Neural progenitor cell (in vitro differentiated cells): ENCODE results near the gene PGC. TPM values are rescaled to one million over a fixed set of nuclear protein-coding genes. Genes with fewer than 3 reads are reported as not detected.

Source experiments
- DNase-seq: peaks from one replicate; pipeline ENCODE4 v3.0.0-alpha.2; 2016; ENCODE audit warnings: low spot score
- H2AFZ ChIP-seq: fragments of 200-600 bp; sonication (generic); replicated peaks from 2 replicates; pipeline ENCODE4 v1.6.1; 2016; ENCODE audit warnings: antibody characterized with exemption
- H3F3A ChIP-seq: fragments of 200-600 bp; sonication (generic); 2 replicates; pipeline ENCODE4 v1.6.1; 2016; ENCODE audit warnings: antibody characterized with exemption, low read depth
- H3K27ac ChIP-seq: fragments of 200-600 bp; sonication (generic); 2 replicates; pipeline ENCODE4 v1.5.1; 2016; ENCODE audit warnings: mild to moderate bottlenecking
- H3K27me3 ChIP-seq: fragments of 200-600 bp; sonication (generic); 2 replicates; pipeline ENCODE4 v1.6.1; 2016; ENCODE audit warnings: mild to moderate bottlenecking, moderate library complexity
- H3K36me3 ChIP-seq: fragments of 200-600 bp; sonication (generic); 2 replicates; pipeline ENCODE4 v1.5.1; 2016
- H3K4me1 ChIP-seq: fragments of 200-600 bp; sonication (generic); 2 replicates; pipeline ENCODE4 v1.6.1; 2016; ENCODE audit warnings: mixed run types
- H3K4me2 ChIP-seq: fragments of 200-600 bp; sonication (generic); 2 replicates; pipeline ENCODE4 v1.6.1; 2016
- H3K4me3 ChIP-seq: fragments of 200-600 bp; sonication (generic); 2 replicates; pipeline ENCODE4 v1.5.1; 2016
- H3K79me2 ChIP-seq: fragments of 200-600 bp; sonication (generic); 2 replicates; pipeline ENCODE4 v1.6.1; 2016; ENCODE audit warnings: low read depth
- H3K9ac ChIP-seq: fragments of 200-600 bp; sonication (generic); 2 replicates; pipeline ENCODE4 v1.6.1; 2016
- H3K9me3 ChIP-seq: fragments of 200-600 bp; sonication (generic); 2 replicates; pipeline ENCODE4 v1.5.1; 2016; ENCODE audit warnings: low read depth
- H4K20me1 ChIP-seq: fragments of 200-600 bp; sonication (generic); 2 replicates; pipeline ENCODE4 v1.6.1; 2016; ENCODE audit warnings: low read depth
- H3K27ac Mint-ChIP-seq: 3 replicates; pipeline ENCODE4 v1.8.0; 2021; ENCODE audit warnings: mixed read lengths
- H3K27me3 Mint-ChIP-seq: 2 replicates; pipeline ENCODE4 v1.8.0; 2022; ENCODE audit warnings: low read depth, mild to moderate bottlenecking, inconsistent platforms, moderate library complexity, mixed read lengths; ENCODE audit not compliant: insufficient read depth
- H3K36me3 Mint-ChIP-seq: 3 replicates; pipeline ENCODE4 v1.8.0; 2021; ENCODE audit warnings: mixed read lengths
- H3K4me1 Mint-ChIP-seq: 3 replicates; pipeline ENCODE4 v1.8.0; 2021; ENCODE audit warnings: mixed read lengths
- H3K4me3 Mint-ChIP-seq: 3 replicates; pipeline ENCODE4 v1.8.0; 2021; ENCODE audit warnings: mild to moderate bottlenecking, moderate library complexity, mixed read lengths
- H3K9me3 Mint-ChIP-seq: 3 replicates; pipeline ENCODE4 v1.8.0; 2020; ENCODE audit warnings: mixed read lengths
- CTCF ChIP-seq: fragments of 200-600 bp; sonication (generic); IDR thresholded peaks from 2 replicates; pipeline ENCODE4 v1.5.1; 2017; ENCODE audit warnings: antibody characterized with exemption, mild to moderate bottlenecking
- EZH2 ChIP-seq: fragments of 200-600 bp; sonication (generic); IDR thresholded peaks from 2 replicates; pipeline ENCODE4 v1.6.1; 2017; ENCODE audit warnings: antibody characterized with exemption, mild to moderate bottlenecking, moderate library complexity
- EZH2phosphoT487 ChIP-seq: fragments of 200-600 bp; sonication (generic); IDR thresholded peaks from 2 replicates; pipeline ENCODE4 v1.6.1; 2017; ENCODE audit warnings: antibody characterized with exemption
- total RNA-seq: library from RNA; depleted of rRNA; stranded (reverse); fragments of >200 nt; gene quantifications from 2 replicates; pipeline ENCODE4 v1.2.3, GENCODE V29; 2015; ENCODE audit warnings: low replicate concordance

Gene PGC
- total RNA-seq, 1 donor from 2014 or later: not detected

GRCh38 chr6:41750374-41750773 lies 3.2 kb upstream of the PGC start:
- no peaks in the 10 kb centered on the region for H3K36me3 Mint-ChIP-seq
- H3K27me3 Mint-ChIP-seq: no peaks in the 10 kb centered on the region
- Histone ChIP-seq H3K79me2 (no peaks in the 10 kb centered on the region), H4K20me1 (no peaks in the 10 kb centered on the region), H2AFZ (no peak overlapping the region), H3K9me3 (no peaks in the 10 kb centered on the region), H3K4me1 (no peaks in the 10 kb centered on the region), H3K27ac (no peak overlapping the region), H3K9ac (no peak overlapping the region), H3F3A (no peaks in the 10 kb centered on the region), H3K27me3 (no peaks in the 10 kb centered on the region), H3K4me3 (no peak overlapping the region), H3K4me2 (no peak overlapping the region), H3K36me3 (no peaks in the 10 kb centered on the region)
- no peaks in the 10 kb centered on the region for H3K4me1 Mint-ChIP-seq
- no peak overlapping the region for H3K4me3 Mint-ChIP-seq
- no peak overlapping the region for H3K27ac Mint-ChIP-seq
- TF ChIP-seq EZH2 (no peak), CTCF (no peak), EZH2phosphoT487 (no peak)
- no peak for DNase-seq
- H3K9me3 Mint-ChIP-seq: no peaks in the 10 kb centered on the region

GRCh38 chr6:41748542-41748941 lies 1.3 kb upstream of the PGC start:
- no peaks in the 10 kb centered on the region for H3F3A ChIP-seq
- H3K79me2 ChIP-seq: no peaks in the 10 kb centered on the region
- H3K27ac ChIP-seq: no peak overlapping the region
- H3K4me1 ChIP-seq: no peaks in the 10 kb centered on the region
- no peak for DNase-seq
- H4K20me1 ChIP-seq: no peaks in the 10 kb centered on the region
- no peaks in the 10 kb centered on the region for H3K4me1 Mint-ChIP-seq
- peaks cover 2% of the 10 kb centered on the region for H3K27me3 Mint-ChIP-seq
- H2AFZ ChIP-seq: no peak overlapping the region
- no peaks in the 10 kb centered on the region for H3K9me3 ChIP-seq
- no peaks in the 10 kb centered on the region for H3K27me3 ChIP-seq
- H3K36me3 ChIP-seq: no peaks in the 10 kb centered on the region
- no peak overlapping the region for H3K27ac Mint-ChIP-seq
- no peaks in the 10 kb centered on the region for H3K9me3 Mint-ChIP-seq
- H3K4me2 ChIP-seq: no peak overlapping the region
- no peak overlapping the region for H3K4me3 ChIP-seq
- no peak for TF ChIP-seq CTCF
- TF ChIP-seq EZH2phosphoT487: no peak
- TF ChIP-seq EZH2: no peak
- H3K9ac ChIP-seq: no peak overlapping the region
- H3K4me3 Mint-ChIP-seq: no peak overlapping the region
- no peaks in the 10 kb centered on the region for H3K36me3 Mint-ChIP-seq

GRCh38 chr6:41748102-41748477 lies 893 bp upstream of the PGC start:
- Mint-ChIP-seq H3K9me3 (no peaks in the 10 kb centered on the region), H3K27ac (no peak overlapping the region), H3K27me3 (peaks cover 2% of the 10 kb centered on the region), H3K36me3 (no peaks in the 10 kb centered on the region), H3K4me1 (no peaks in the 10 kb centered on the region), H3K4me3 (no peak overlapping the region)
- TF ChIP-seq CTCF (no peak), EZH2phosphoT487 (no peak), EZH2 (no peak)
- Histone ChIP-seq H3F3A (no peaks in the 10 kb centered on the region), H3K36me3 (no peaks in the 10 kb centered on the region), H3K4me1 (no peaks in the 10 kb centered on the region), H3K4me3 (no peak overlapping the region), H3K9ac (no peak overlapping the region), H3K4me2 (no peak overlapping the region), H3K27ac (no peak overlapping the region), H3K27me3 (no peaks in the 10 kb centered on the region), H4K20me1 (no peaks in the 10 kb centered on the region), H3K9me3 (no peaks in the 10 kb centered on the region), H2AFZ (no peak overlapping the region), H3K79me2 (no peaks in the 10 kb centered on the region)
- DNase-seq: no peak

- Histone ChIP-seq H3K79me2 (no peaks in the 10 kb centered on the region), H3K4me1 (peaks cover 4% of the 10 kb centered on the region), H3K27me3 (no peaks in the 10 kb centered on the region), H3K4me3 (no peak overlapping the region), H3K9ac (no peak overlapping the region), H3K27ac (no peak overlapping the region), H2AFZ (no peak overlapping the region), H3F3A (no peaks in the 10 kb centered on the region), H3K4me2 (no peak overlapping the region), H3K36me3 (no peaks in the 10 kb centered on the region), H3K9me3 (no peaks in the 10 kb centered on the region), H4K20me1 (no peaks in the 10 kb centered on the region)
- H3K27ac Mint-ChIP-seq: no peak overlapping the region
- TF ChIP-seq EZH2phosphoT487 (no peak), EZH2 (no peak), CTCF (no peak)
- no peaks in the 10 kb centered on the region for H3K4me1 Mint-ChIP-seq
- no peak for DNase-seq
- peaks cover 2% of the 10 kb centered on the region for H3K27me3 Mint-ChIP-seq
- no peak overlapping the region for H3K4me3 Mint-ChIP-seq
- no peaks in the 10 kb centered on the region for H3K36me3 Mint-ChIP-seq
- H3K9me3 Mint-ChIP-seq: no peaks in the 10 kb centered on the region
Observed at GRCh38 chr6:41746107-41746506, 1.1 kb downstream of the PGC start.
